MM.1S (cell line): ENCODE results near the gene KCNMA1.

ENCODE experiments used
- DNase-seq: peaks from one replicate; pipeline ENCODE4 v3.0.0-alpha.2; 2015
- H2AFZ ChIP-seq: fragments of 300-600 bp; sonication (generic); 2 replicates; pipeline ENCODE4 v1.6.0; 2016; ENCODE audit warnings: antibody characterized with exemption, low read length
- H3F3A ChIP-seq: fragments of 300-600 bp; sonication (generic); 2 replicates; pipeline ENCODE4 v1.6.1; 2016; ENCODE audit warnings: mild to moderate bottlenecking, antibody characterized with exemption, low read length, moderate library complexity, mixed read lengths; ENCODE audit not compliant: insufficient read depth
- H3K27ac ChIP-seq: fragments of 300-600 bp; sonication (generic); 2 replicates; pipeline ENCODE4 v1.5.1; 2016; ENCODE audit warnings: mild to moderate bottlenecking, low read length
- H3K27me3 ChIP-seq: fragments of 300-600 bp; sonication (generic); replicated peaks from 2 replicates; pipeline ENCODE4 v1.6.0; 2016; ENCODE audit warnings: low read length; ENCODE audit not compliant: insufficient read depth
- H3K36me3 ChIP-seq: fragments of 300-600 bp; sonication (generic); replicated peaks from 2 replicates; pipeline ENCODE4 v1.6.1; 2016; ENCODE audit warnings: mild to moderate bottlenecking, low read length, mixed read lengths; ENCODE audit not compliant: insufficient read depth
- H3K4me1 ChIP-seq: fragments of 300-600 bp; sonication (generic); 2 replicates; pipeline ENCODE4 v1.6.1; 2016; ENCODE audit warnings: low read length, mixed read lengths
- H3K4me2 ChIP-seq: fragments of 300-600 bp; sonication (generic); 2 replicates; pipeline ENCODE4 v1.6.0; 2016; ENCODE audit warnings: low read depth, low read length
- H3K4me3 ChIP-seq: fragments of 300-600 bp; sonication (generic); 2 replicates; pipeline ENCODE4 v1.5.1; 2016; ENCODE audit warnings: low read length, mixed read lengths
- H3K79me2 ChIP-seq: fragments of 300-600 bp; sonication (generic); 2 replicates; pipeline ENCODE4 v1.6.1; 2016; ENCODE audit warnings: mixed run types, low read length, mixed read lengths
- H3K9ac ChIP-seq: fragments of 300-600 bp; sonication (generic); 2 replicates; pipeline ENCODE4 v1.6.1; 2016; ENCODE audit warnings: low read length, mixed read lengths
- H3K9me2 ChIP-seq: fragments of 300-600 bp; sonication (generic); replicated peaks from 2 replicates; pipeline ENCODE4 v1.6.1; 2016; ENCODE audit warnings: mild to moderate bottlenecking, low read length, mixed read lengths; ENCODE audit not compliant: insufficient read depth
- H3K9me3 ChIP-seq: fragments of 300-600 bp; sonication (generic); replicated peaks from 2 replicates; pipeline ENCODE4 v1.6.1; 2016; ENCODE audit warnings: mild to moderate bottlenecking, low read length, mixed read lengths; ENCODE audit not compliant: insufficient read depth
- H4K20me1 ChIP-seq: fragments of 300-600 bp; sonication (generic); 2 replicates; pipeline ENCODE4 v1.6.1; 2016; ENCODE audit warnings: mild to moderate bottlenecking, low read length, moderate library complexity, mixed read lengths; ENCODE audit not compliant: insufficient read depth
- CTCF ChIP-seq: fragments of 300-600 bp; sonication (generic); IDR thresholded peaks from 2 replicates; pipeline ENCODE4 v1.5.1; 2016; ENCODE audit warnings: antibody characterized with exemption, low read length, mixed read lengths
- EZH2 ChIP-seq: fragments of 300-600 bp; sonication (generic); optimal IDR thresholded peaks from 2 replicates; pipeline ENCODE3; 2017; ENCODE audit warnings: low read depth, mild to moderate bottlenecking, antibody characterized with exemption, low read length, mixed read lengths
- EZH2phosphoT487 ChIP-seq: fragments of 300-600 bp; sonication (generic); IDR thresholded peaks from 2 replicates; pipeline ENCODE4 v1.6.1; 2018; ENCODE audit warnings: antibody characterized with exemption, low read length

Gene KCNMA1

GRCh38 chr10:77285529-77286182 is 352.0 kb downstream of the KCNMA1 start:
- no peak for DNase-seq
- Histone ChIP-seq H3K27ac (no peak overlapping the region), H3K9ac (no peak overlapping the region), H3K9me2 (no peaks in the 10 kb centered on the region), H2AFZ (no peak overlapping the region), H3K4me2 (no peak overlapping the region), H3K4me3 (no peak overlapping the region), H3F3A (no peaks in the 10 kb centered on the region), H4K20me1 (no peaks in the 10 kb centered on the region), H3K27me3 (0 out of 2 replicates have a peak, but pooled peaks cover 3% of the 10 kb centered on the region), H3K4me1 (peaks cover 23% of the 10 kb centered on the region), H3K36me3 (no peaks in the 10 kb centered on the region), H3K9me3 (no peaks in the 10 kb centered on the region), H3K79me2 (no peaks in the 10 kb centered on the region)
- TF ChIP-seq EZH2 (no peak), EZH2phosphoT487 (no peak), CTCF (no peak)

- H3K36me3 ChIP-seq = no peaks in the 10 kb centered on the region
- no peaks in the 10 kb centered on the region for H4K20me1 ChIP-seq
- no peaks in the 10 kb centered on the region for H3K9me3 ChIP-seq
- DNase-seq = no peak
- peaks cover 23% of the 10 kb centered on the region for H3K4me1 ChIP-seq
- no peak overlapping the region for H2AFZ ChIP-seq
- TF ChIP-seq EZH2phosphoT487 (no peak), CTCF (no peak), EZH2 (no peak)
- no peaks in the 10 kb centered on the region for H3K9me2 ChIP-seq
- no peaks in the 10 kb centered on the region for H3F3A ChIP-seq
- H3K4me2 ChIP-seq = no peak overlapping the region
- H3K27ac ChIP-seq = no peak overlapping the region
- no peak overlapping the region for H3K4me3 ChIP-seq
- no peaks in the 10 kb centered on the region for H3K79me2 ChIP-seq
- no peak overlapping the region for H3K9ac ChIP-seq
- H3K27me3 ChIP-seq = 0 out of 2 replicates have a peak, but pooled peaks cover 3% of the 10 kb centered on the region
These were observed 352.8 kb downstream of the KCNMA1 start for GRCh38 chr10:77284797-77285196.

- H2AFZ ChIP-seq = no peak overlapping the region
- H4K20me1 ChIP-seq = no peaks in the 10 kb centered on the region
- no peak overlapping the region for H3K27ac ChIP-seq
- no peak for DNase-seq
- no peak overlapping the region for H3K4me2 ChIP-seq
- H3F3A ChIP-seq = no peaks in the 10 kb centered on the region
- TF ChIP-seq EZH2phosphoT487 (no peak), EZH2 (no peak), CTCF (no peak)
- H3K9ac ChIP-seq = no peak overlapping the region
- no peaks in the 10 kb centered on the region for H3K9me3 ChIP-seq
- H3K79me2 ChIP-seq = no peaks in the 10 kb centered on the region
- H3K4me3 ChIP-seq = no peak overlapping the region
- 0 out of 2 replicates have a peak, but pooled peaks cover 3% of the 10 kb centered on the region for H3K27me3 ChIP-seq
- peaks cover 23% of the 10 kb centered on the region for H3K4me1 ChIP-seq
- no peaks in the 10 kb centered on the region for H3K36me3 ChIP-seq
- no peaks in the 10 kb centered on the region for H3K9me2 ChIP-seq
These were observed 354.3 kb downstream of the KCNMA1 start for GRCh38 chr10:77283326-77283725.
